Fibroblast of peridontal ligament (primary cell): ENCODE results near the gene TPRN.

ENCODE experiments used
- DNase-seq: peaks from one replicate; pipeline ENCODE4 v3.0.0-alpha.2; 2010; ENCODE audit errors: extremely low read depth

The TPRN gene

GRCh38 chr9:137236238-137236935 lies 35.8 kb upstream of the TPRN start:
- peak; percentile 53 for DNase-seq

- no peak for DNase-seq
These were observed 35.1 kb upstream of the TPRN start for GRCh38 chr9:137235424-137236237.

GRCh38 chr9:137234758-137235423 lies 34.4 kb upstream of the TPRN start:
- no peak for DNase-seq

- DNase-seq, result no peak
These were observed 33.6 kb upstream of the TPRN start for GRCh38 chr9:137234055-137234697.

GRCh38 chr9:137233143-137233980 lies 32.8 kb upstream of the TPRN start:
- DNase-seq, result no peak

- DNase-seq, result no peak
These were observed 32.0 kb upstream of the TPRN start for GRCh38 chr9:137232510-137232909.

- no peak for DNase-seq
These were observed 31.6 kb upstream of the TPRN start for GRCh38 chr9:137232101-137232500.

GRCh38 chr9:137231372-137232039 lies 31.0 kb upstream of the TPRN start:
- no peak for DNase-seq

GRCh38 chr9:137230705-137231371 lies 30.3 kb upstream of the TPRN start, which contains the start of gene SLC34A3:
SLC34A3 (plus strand) TSS chr9:137230901; CDS start chr9:137231703, 802 bp downstream.
- DNase-seq, result no peak

GRCh38 chr9:137229903-137230704 lies 29.6 kb upstream of the TPRN start:
- no peak for DNase-seq

- no peak for DNase-seq
These were observed 28.7 kb upstream of the TPRN start for GRCh38 chr9:137228968-137229896.

- DNase-seq, result no peak
These were observed 28.0 kb upstream of the TPRN start for GRCh38 chr9:137228506-137228967.

- no peak for DNase-seq
These were observed 27.4 kb upstream of the TPRN start for GRCh38 chr9:137227853-137228505.

GRCh38 chr9:137227054-137227852 lies 26.7 kb upstream of the TPRN start, which contains the start of gene RNF224:
RNF224 (plus strand) TSS chr9:137227502; CDS start chr9:137228336, 834 bp downstream.
- DNase-seq, result peak; percentile 59

- no peak for DNase-seq
These were observed 26.0 kb upstream of the TPRN start for GRCh38 chr9:137226338-137227053.
